ENCODE measurements around the gene LAMA3.

The LAMA3 gene

GRCh38 chr18:23880931-23881617, 191.8 kb downstream of the LAMA3 start:
- DNase-seq = no peak

- no peak for DNase-seq
Observed at GRCh38 chr18:23881778-23882177, 192.5 kb downstream of the LAMA3 start.

GRCh38 chr18:23882616-23883276, 193.5 kb downstream of the LAMA3 start:
- no peak for DNase-seq

GRCh38 chr18:23883277-23883790, 194.1 kb downstream of the LAMA3 start:
- no peak for DNase-seq

- DNase-seq = no peak
Observed at GRCh38 chr18:23884681-23885375, 195.6 kb downstream of the LAMA3 start.

- DNase-seq = no peak
Observed at GRCh38 chr18:23885750-23886149, 196.5 kb downstream of the LAMA3 start.

GRCh38 chr18:23887035-23887434, 197.8 kb downstream of the LAMA3 start:
- DNase-seq = no peak

- no peak for DNase-seq
Observed at GRCh38 chr18:23887493-23887892, 198.2 kb downstream of the LAMA3 start.

GRCh38 chr18:23888881-23889280, 199.6 kb downstream of the LAMA3 start:
- no peak for DNase-seq

GRCh38 chr18:23889907-23890306, 200.7 kb downstream of the LAMA3 start:
- DNase-seq = no peak

- DNase-seq = no peak
Observed at GRCh38 chr18:23890589-23890988, 201.3 kb downstream of the LAMA3 start.

- no peak for DNase-seq
Observed at GRCh38 chr18:23893653-23894052, 204.4 kb downstream of the LAMA3 start.

GRCh38 chr18:23894661-23895175, 205.5 kb downstream of the LAMA3 start:
- DNase-seq = no peak

- DNase-seq = no peak
Observed at GRCh38 chr18:23897291-23897690, 208.0 kb downstream of the LAMA3 start.

GRCh38 chr18:23897733-23898132, 208.5 kb downstream of the LAMA3 start:
- no peak for DNase-seq

- DNase-seq = no peak
Observed at GRCh38 chr18:23900994-23901393, 211.7 kb downstream of the LAMA3 start.

GRCh38 chr18:23902396-23902795, 213.1 kb downstream of the LAMA3 start:
- peak; percentile 41 for DNase-seq

GRCh38 chr18:23903971-23904370, 214.7 kb downstream of the LAMA3 start:
- DNase-seq = no peak

GRCh38 chr18:23906658-23907057, 217.4 kb downstream of the LAMA3 start:
- DNase-seq = no peak

- DNase-seq = no peak
Observed at GRCh38 chr18:23908827-23909226, 219.6 kb downstream of the LAMA3 start.

- no peak for DNase-seq
Observed at GRCh38 chr18:23910032-23910431, 220.8 kb downstream of the LAMA3 start.

- no peak for DNase-seq
Observed at GRCh38 chr18:23912356-23912755, 223.1 kb downstream of the LAMA3 start.

GRCh38 chr18:23916338-23916737, 227.1 kb downstream of the LAMA3 start:
- DNase-seq = no peak

All from RPMI8226 (cell line).